Endothelial cell of umbilical vein (primary cell): ENCODE results near the gene TARDBP. TPM values are rescaled to one million over a fixed set of nuclear protein-coding genes. Genes with fewer than 3 reads are reported as not detected.

Experiments used
- BruUV-seq: library from RNA; stranded (reverse); fragments of 400-500 nt; replicated peaks from 2 replicates; lab custom pipeline; 2021; lab: Mats Ljungman, UMichigan
- CTCF ChIA-PET: fragments of 300-600, 350-600 bp; sonication (Branson Sonifier 250); formaldehyde crosslinking; loops from one replicate; lab custom pipeline; 2021; ENCODE audit warnings: antibody characterized with exemption, inconsistent platforms; lab: Charles Lee
- POLR2A ChIA-PET: fragments of 300-600, 350-600 bp; sonication (Branson Sonifier 250); formaldehyde crosslinking; loops from one replicate; lab custom pipeline; 2021; ENCODE audit warnings: antibody characterized with exemption, inconsistent platforms; lab: Charles Lee
- DNase-seq: peaks from one replicate; pipeline ENCODE4 v3.0.0-alpha.2; 2011; ENCODE audit warnings: low read depth, low spot score
- FAIRE-seq: peaks from 2 replicates; lab custom pipeline; 2011; peaks lifted over from hg19 to GRCh38; lab: Jason Lieb, UNC
- H2AFZ ChIP-seq: 2 replicates; pipeline ENCODE4 v1.6.0; 2012; ENCODE audit warnings: low read depth, low read length, control low read depth, inconsistent platforms
- H3K27ac ChIP-seq: 2 replicates; pipeline ENCODE4 v1.5.1; 2011; ENCODE audit warnings: low read depth, mild to moderate bottlenecking, control low read depth, low read length, moderate library complexity; ENCODE audit not compliant: insufficient read depth
- H3K27me3 ChIP-seq, 2 experiments: 2 replicates each; pipeline versions ENCODE4 v1.6.0 to v1.6.1; 2011; ENCODE audit warnings: low read length in 2 of 2, mixed read lengths in 1 of 2; ENCODE audit not compliant: control insufficient read depth in 2 of 2, insufficient read depth in 2 of 2
- H3K36me3 ChIP-seq, 2 experiments: 2 replicates in 1 of 2; 3 replicates in 1 of 2; pipeline ENCODE4 v1.5.1; 2011; ENCODE audit warnings: low read length in 2 of 2, mild to moderate bottlenecking in 1 of 2, moderate library complexity in 1 of 2; ENCODE audit not compliant: control insufficient read depth in 2 of 2, insufficient read depth in 2 of 2; ENCODE audit errors: extremely low read depth in 1 of 2
- H3K4me1 ChIP-seq: 3 replicates; pipeline ENCODE4 v1.5.1; 2011; ENCODE audit warnings: mild to moderate bottlenecking, low read length; ENCODE audit not compliant: control insufficient read depth, insufficient read depth; ENCODE audit errors: extremely low read depth
- H3K4me2 ChIP-seq: 2 replicates; pipeline ENCODE4 v1.6.1; 2011; ENCODE audit warnings: low read length, control low read depth, mixed read lengths; ENCODE audit not compliant: insufficient read depth
- H3K4me3 ChIP-seq, 3 experiments: fragments of 200-600 bp in 1 of 3; sonication (generic), shearing (Covaris generic) in 1 of 3; replicated peaks in 1 of 3; 2 replicates each; pipeline ENCODE4 v1.5.1; 2011 to 2016; ENCODE audit warnings: control low read depth in 3 of 3, low read length in 3 of 3, mild to moderate bottlenecking in 2 of 3, inconsistent platforms in 1 of 3, low read depth in 1 of 3, moderate library complexity in 1 of 3; ENCODE audit not compliant: insufficient read depth in 1 of 3
- H3K79me2 ChIP-seq: 2 replicates; pipeline ENCODE4 v1.6.0; 2012; ENCODE audit warnings: low read length, inconsistent platforms; ENCODE audit not compliant: control insufficient read depth, insufficient read depth
- H3K9ac ChIP-seq: replicated peaks from 2 replicates; pipeline ENCODE3; 2011; ENCODE audit warnings: low read length, control low read depth; ENCODE audit not compliant: insufficient read depth; ENCODE audit errors: extremely low read depth
- H3K9me1 ChIP-seq: replicated peaks from 3 replicates; pipeline ENCODE4 v1.6.0; 2011; ENCODE audit warnings: mild to moderate bottlenecking, low read length; ENCODE audit not compliant: control insufficient read depth, insufficient read depth; ENCODE audit errors: extremely low read depth
- H3K9me3 ChIP-seq: replicated peaks from 2 replicates; pipeline ENCODE4 v1.5.1; 2012; ENCODE audit warnings: low read length, inconsistent platforms; ENCODE audit not compliant: control insufficient read depth, insufficient read depth
- H4K20me1 ChIP-seq: replicated peaks from 2 replicates; pipeline ENCODE3; 2011; ENCODE audit warnings: mild to moderate bottlenecking, low read length; ENCODE audit not compliant: control insufficient read depth, insufficient read depth; ENCODE audit errors: extremely low read depth
- EZH2 ChIP-seq: IDR thresholded peaks from 2 replicates; pipeline ENCODE4 v1.6.1; 2012; ENCODE audit warnings: borderline replicate concordance, low read depth, mild to moderate bottlenecking, moderate library complexity, low read length, inconsistent platforms; ENCODE audit not compliant: severe bottlenecking
- JUN ChIP-seq: IDR thresholded peaks from 2 replicates; pipeline ENCODE4 v1.6.1; 2011; ENCODE audit warnings: borderline replicate concordance, low read depth; ENCODE audit not compliant: insufficient read length, insufficient read depth
- MYC ChIP-seq: IDR thresholded peaks from one replicate; pipeline ENCODE4 v1.6.1; 2011; ENCODE audit warnings: mild to moderate bottlenecking, low read depth, low read length
- POLR2A ChIP-seq: IDR thresholded peaks from 2 replicates; pipeline ENCODE4 v1.6.1; 2012; ENCODE audit warnings: low read depth, mild to moderate bottlenecking, control low read depth, low read length
- POLR2AphosphoS5 ChIP-seq: IDR thresholded peaks from 2 replicates; pipeline ENCODE4 v1.6.1; 2012; ENCODE audit warnings: low read depth, mild to moderate bottlenecking, control low read depth, low read length, moderate library complexity; ENCODE audit not compliant: insufficient read depth
- dilution Hi-C: fragments of 300-500 bp; cut with MboI; formaldehyde crosslinking; loops from one replicate; pipeline ENCODE4 v1.15.0; 2019; ENCODE audit warnings: low sequenced_read_pairs; ENCODE audit not compliant: extremely low pct_ligation_motif_present
- intact Hi-C: fragments of 100-400 bp; cut with micrococcal nuclease; formaldehyde crosslinking; loops from one replicate; pipeline ENCODE4 v1.10.0; 2022
- polyA plus RNA-seq, 4 experiments: library from polyadenylated mRNA; depleted of rRNA in 3 of 4; stranded (reverse) in 3 of 4; unstranded in 1 of 4; fragments of >200 nt; gene quantifications; 2 replicates each; pipeline versions ENCODE4 v1.2.1 to v1.2.3, GENCODE V29; 2011 to 2012; ENCODE audit warnings: missing spikeins in 1 of 4
- total RNA-seq: library from RNA; stranded (reverse); gene quantifications from 2 replicates; pipeline ENCODE4 v1.2.3, GENCODE V29; 2021
- TF ChIP-seq, protein P1 (sequence below): IDR thresholded peaks from 2 replicates; pipeline ENCODE4 v1.6.1; 2011; ENCODE audit not compliant: insufficient read depth, insufficient read length
- TF ChIP-seq, protein P2 (sequence below), 2 donors: IDR thresholded peaks; 1 replicate in 1 of 2; 2 replicates in 1 of 2; pipeline ENCODE4 v1.5.1; 2011; ENCODE audit warnings: low read length in 2 of 2, mild to moderate bottlenecking in 2 of 2, moderate library complexity in 2 of 2, control low read depth in 1 of 2, inconsistent platforms in 1 of 2, low read depth in 1 of 2; ENCODE audit not compliant: insufficient read depth in 1 of 2; ENCODE audit errors: extremely low read depth in 1 of 2

TARDBP gene
- total and polyA plus RNA-seq, 2 donors (not counting 3 experiments of a cell fraction or from before 2014, with no cell fraction given): 106 to 183 TPM

DNA sequence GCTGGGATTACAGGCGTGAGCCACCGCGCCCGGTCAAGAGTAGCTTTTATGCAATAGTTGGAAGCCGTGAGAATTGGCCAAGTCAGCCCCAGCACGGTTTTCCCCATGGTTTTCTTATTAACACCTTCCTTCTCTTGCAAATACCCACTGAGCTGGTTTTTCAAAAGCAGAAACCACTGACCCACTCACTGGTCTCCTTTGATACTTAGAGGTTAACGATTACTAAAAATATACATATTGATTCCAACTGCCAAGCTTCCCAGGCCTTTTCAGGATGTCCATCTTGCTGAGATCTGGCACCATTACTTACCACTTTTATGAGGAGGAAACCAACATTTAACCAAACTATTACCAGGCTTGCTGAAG is 25.9 kb upstream of the TARDBP start:
- H3K36me3 ChIP-seq: no peaks in the 10 kb centered on the region
- dilution Hi-C loops: no loop called here
- no peak overlapping the region for H3K9ac ChIP-seq
- peaks cover 0 to 5% of the 10 kb centered on the region in 2 experiments for H3K27me3 ChIP-seq
- intact Hi-C loops: no loop called here
- H3K79me2 ChIP-seq: no peaks in the 10 kb centered on the region
- no peak overlapping the region for H3K4me3 ChIP-seq
- no peaks in the 10 kb centered on the region for H3K9me1 ChIP-seq
- H3K27ac ChIP-seq: no peak overlapping the region
- ChIA-PET POLR2A (no interaction called here), CTCF (no interaction called here)
- no peaks in the 10 kb centered on the region for H3K4me1 ChIP-seq
- no peak overlapping the region for H3K4me2 ChIP-seq
- no TSS peak for BruUV-seq
- no peaks in the 10 kb centered on the region for H3K9me3 ChIP-seq
- no peak for FAIRE-seq
- no peaks in the 10 kb centered on the region for H4K20me1 ChIP-seq
- TF ChIP-seq POLR2AphosphoS5 (no peak), MYC (no peak), POLR2A (no peak), JUN (no peak), EZH2 (no peak)
- TF ChIP-seq, protein P1, sequence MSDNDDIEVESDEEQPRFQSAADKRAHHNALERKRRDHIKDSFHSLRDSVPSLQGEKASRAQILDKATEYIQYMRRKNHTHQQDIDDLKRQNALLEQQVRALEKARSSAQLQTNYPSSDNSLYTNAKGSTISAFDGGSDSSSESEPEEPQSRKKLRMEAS: no peak
- TF ChIP-seq, protein P2, sequence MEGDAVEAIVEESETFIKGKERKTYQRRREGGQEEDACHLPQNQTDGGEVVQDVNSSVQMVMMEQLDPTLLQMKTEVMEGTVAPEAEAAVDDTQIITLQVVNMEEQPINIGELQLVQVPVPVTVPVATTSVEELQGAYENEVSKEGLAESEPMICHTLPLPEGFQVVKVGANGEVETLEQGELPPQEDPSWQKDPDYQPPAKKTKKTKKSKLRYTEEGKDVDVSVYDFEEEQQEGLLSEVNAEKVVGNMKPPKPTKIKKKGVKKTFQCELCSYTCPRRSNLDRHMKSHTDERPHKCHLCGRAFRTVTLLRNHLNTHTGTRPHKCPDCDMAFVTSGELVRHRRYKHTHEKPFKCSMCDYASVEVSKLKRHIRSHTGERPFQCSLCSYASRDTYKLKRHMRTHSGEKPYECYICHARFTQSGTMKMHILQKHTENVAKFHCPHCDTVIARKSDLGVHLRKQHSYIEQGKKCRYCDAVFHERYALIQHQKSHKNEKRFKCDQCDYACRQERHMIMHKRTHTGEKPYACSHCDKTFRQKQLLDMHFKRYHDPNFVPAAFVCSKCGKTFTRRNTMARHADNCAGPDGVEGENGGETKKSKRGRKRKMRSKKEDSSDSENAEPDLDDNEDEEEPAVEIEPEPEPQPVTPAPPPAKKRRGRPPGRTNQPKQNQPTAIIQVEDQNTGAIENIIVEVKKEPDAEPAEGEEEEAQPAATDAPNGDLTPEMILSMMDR (IDR thresholded peaks at IDR 0.05; ENCODE audit: extremely low read depth in 1 of 2, insufficient read depth in 1 of 2, low read depth in 1 of 2, low read length in 2 of 2): no peak
- no peak for DNase-seq
- H2AFZ ChIP-seq: no peak overlapping the region
